CD4-positive, alpha-beta T cell treated with Interferon alpha-2 for 1 hour (primary cell): ENCODE data around the gene SRPX2.
"Not testable (repeated sequence)": the region's sequence is repeated elsewhere in the genome, so short reads cannot be mapped to it uniquely, and the experiment has no call there.

Experiments used
- DNase-seq, 2 donors: peaks; one replicate each; pipeline ENCODE4 v3.0.0-alpha.2; 2020 to 2022

Gene SRPX2

GRCh38 chrX:100704581-100705203 lies 60.7 kb downstream of the SRPX2 start:
- DNase-seq = no peak

GRCh38 chrX:100710816-100711215 lies 66.8 kb downstream of the SRPX2 start:
- no peak for DNase-seq

- no peak for DNase-seq
These were observed 73.4 kb downstream of the SRPX2 start for GRCh38 chrX:100717363-100717762.

- no peak for DNase-seq
These were observed 75.1 kb downstream of the SRPX2 start for GRCh38 chrX:100719139-100719538.

GRCh38 chrX:100720301-100720700 lies 76.3 kb downstream of the SRPX2 start:
- DNase-seq = no peak

- DNase-seq = no peak
These were observed 77.3 kb downstream of the SRPX2 start for GRCh38 chrX:100721328-100721727.

- DNase-seq = not testable (repeated sequence)
These were observed 80.0 kb downstream of the SRPX2 start for GRCh38 chrX:100724006-100724405.
